ENCODE data around the gene SMIM35.

DNA sequence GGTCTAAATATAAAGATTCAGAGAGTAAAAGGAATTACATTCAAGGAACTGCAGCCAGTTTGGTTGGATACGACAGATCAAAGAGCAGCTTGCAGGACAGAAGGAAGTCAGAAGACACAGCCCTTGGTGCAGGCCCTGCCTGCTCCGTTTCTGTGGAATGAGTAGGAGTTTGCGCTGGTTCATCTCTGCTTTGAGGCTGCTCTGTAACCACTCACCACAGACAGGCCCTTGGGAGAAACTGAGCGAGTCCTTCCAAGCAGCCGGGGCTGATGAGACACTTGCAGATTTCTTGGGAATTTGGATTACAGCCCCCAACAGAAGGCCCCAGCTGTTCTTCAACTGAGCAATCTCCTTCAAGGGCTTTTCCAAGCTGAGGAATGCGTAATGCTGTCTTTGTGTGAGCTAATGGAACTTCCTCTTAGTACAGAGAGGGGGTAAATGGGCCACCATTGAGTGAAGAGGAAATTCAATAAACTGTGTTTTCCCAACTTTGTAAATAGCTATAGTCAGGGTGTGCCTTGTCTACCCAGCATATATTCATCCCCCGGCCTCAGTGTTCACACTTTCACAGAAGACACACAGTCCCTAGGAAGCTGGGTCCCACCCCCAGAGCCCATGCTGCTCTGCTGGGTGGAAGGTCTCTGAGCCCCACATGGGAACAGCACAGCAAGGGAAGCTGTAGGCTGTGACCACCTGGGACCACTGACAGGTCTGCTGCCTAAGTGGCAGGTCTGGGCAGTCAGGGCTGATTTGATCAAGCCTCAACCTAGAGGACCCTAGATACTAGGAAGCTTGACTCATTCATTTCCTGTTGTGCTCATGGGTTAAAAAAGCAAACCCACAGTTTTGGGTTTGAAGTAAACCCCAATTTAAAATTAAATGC, 84.0 kb downstream of the SMIM35 start:
- TF ChIP-seq, protein P1, sequence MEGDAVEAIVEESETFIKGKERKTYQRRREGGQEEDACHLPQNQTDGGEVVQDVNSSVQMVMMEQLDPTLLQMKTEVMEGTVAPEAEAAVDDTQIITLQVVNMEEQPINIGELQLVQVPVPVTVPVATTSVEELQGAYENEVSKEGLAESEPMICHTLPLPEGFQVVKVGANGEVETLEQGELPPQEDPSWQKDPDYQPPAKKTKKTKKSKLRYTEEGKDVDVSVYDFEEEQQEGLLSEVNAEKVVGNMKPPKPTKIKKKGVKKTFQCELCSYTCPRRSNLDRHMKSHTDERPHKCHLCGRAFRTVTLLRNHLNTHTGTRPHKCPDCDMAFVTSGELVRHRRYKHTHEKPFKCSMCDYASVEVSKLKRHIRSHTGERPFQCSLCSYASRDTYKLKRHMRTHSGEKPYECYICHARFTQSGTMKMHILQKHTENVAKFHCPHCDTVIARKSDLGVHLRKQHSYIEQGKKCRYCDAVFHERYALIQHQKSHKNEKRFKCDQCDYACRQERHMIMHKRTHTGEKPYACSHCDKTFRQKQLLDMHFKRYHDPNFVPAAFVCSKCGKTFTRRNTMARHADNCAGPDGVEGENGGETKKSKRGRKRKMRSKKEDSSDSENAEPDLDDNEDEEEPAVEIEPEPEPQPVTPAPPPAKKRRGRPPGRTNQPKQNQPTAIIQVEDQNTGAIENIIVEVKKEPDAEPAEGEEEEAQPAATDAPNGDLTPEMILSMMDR (IDR thresholded peaks at IDR 0.05): no peak
- TF ChIP-seq POLR2A (IDR thresholded peaks at IDR 0.05): no peak
